22Rv1 (cell line): ENCODE data around the gene SLC38A10.

ENCODE experiments used
- CTCF ChIP-seq: fragments of 450-650 bp; IDR thresholded peaks from 2 replicates; pipeline ENCODE4 v1.5.1; 2017; ENCODE audit warnings: mild to moderate bottlenecking
- ZFX ChIP-seq: fragments of 450-650 bp; IDR thresholded peaks from 2 replicates; pipeline ENCODE4 v1.6.1; 2017; ENCODE audit warnings: antibody characterized with exemption, borderline replicate concordance

DNA sequence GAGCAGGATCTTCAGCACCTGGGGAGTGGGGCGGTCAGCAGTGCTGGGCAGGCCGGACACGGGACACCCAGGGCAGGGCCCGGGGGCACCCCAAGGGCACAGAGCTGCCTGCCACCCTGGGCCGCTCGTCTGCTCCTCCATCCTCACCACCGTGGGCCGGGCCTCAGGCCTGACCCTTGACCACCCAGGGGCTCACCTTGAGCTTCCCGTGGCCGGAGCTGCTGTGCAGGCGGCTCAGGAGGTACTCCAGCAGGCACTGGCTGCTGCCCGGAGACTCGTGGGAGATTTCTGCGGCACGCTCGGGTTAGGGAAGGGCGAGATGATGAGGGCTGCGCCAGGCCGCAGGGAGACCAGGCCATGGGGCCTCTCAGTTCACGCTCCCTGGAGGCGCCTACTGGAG is 58.3 kb downstream of the SLC38A10 start:
- TF ChIP-seq CTCF (no peak), ZFX (no peak)
